HepG2 (cell line): ENCODE measurements around the gene FMNL1. TPM values are rescaled to one million over a fixed set of nuclear protein-coding genes. Genes with fewer than 3 reads are reported as not detected.

Source experiments
- ATAC-seq: fragments of 200-7000 bp; cut with Tn5 transposase; 3 replicates; pipeline ENCODE4 v1.9.1; 2020; ENCODE audit warnings: mild to moderate bottlenecking, moderate library complexity
- BruUV-seq: library from RNA; stranded (reverse); fragments of 400-500 nt; replicated peaks from 2 replicates; lab custom pipeline; 2021; lab: Mats Ljungman, UMichigan
- CTCF ChIA-PET: fragments of 300-600 bp; formaldehyde crosslinking; extraction: SDS; loops from one replicate; lab custom pipeline; 2021; ENCODE audit warnings: low total read pairs, inconsistent platforms, low intra/inter-chr PET ratio; lab: Yijun Ruan, JAX
- POLR2A ChIA-PET: fragments of 350-600 bp; sonication (Branson Sonifier 250); formaldehyde crosslinking; loops from one replicate; lab custom pipeline; 2020; ENCODE audit warnings: antibody characterized with exemption, inconsistent platforms; lab: Yijun Ruan, JAX
- DNase-seq: peaks from one replicate; pipeline ENCODE4 v3.0.0-alpha.2; 2015; ENCODE audit warnings: low spot score
- FAIRE-seq: peaks from 3 replicates; lab custom pipeline; 2011; peaks lifted over from hg19 to GRCh38; lab: Jason Lieb, UNC
- H2AFZ ChIP-seq: one replicate; pipeline ENCODE4 v1.6.1; 2011; ENCODE audit warnings: low read length, inconsistent platforms
- H3K27ac ChIP-seq: fragments of 300-600 bp; 3 replicates; pipeline ENCODE4 v1.8.0; 2011; ENCODE audit warnings: mixed run types, mild to moderate bottlenecking, mixed read lengths, low read length, inconsistent platforms; ENCODE audit not compliant: insufficient read depth; ENCODE audit errors: extremely low read length
- H3K27me3 ChIP-seq, 2 experiments: fragments of 200-600 bp in 1 of 2; 2 replicates in 1 of 2; 3 replicates in 1 of 2; pipeline versions ENCODE4 v1.6.0 to v1.8.0; 2011; ENCODE audit warnings: low read length in 2 of 2, mild to moderate bottlenecking in 2 of 2, moderate library complexity in 2 of 2, inconsistent platforms in 1 of 2; ENCODE audit not compliant: insufficient read depth in 2 of 2, control insufficient read depth in 1 of 2
- H3K36me3 ChIP-seq, 2 experiments: fragments of 200-600 bp in 1 of 2; replicated peaks in 1 of 2; 2 replicates in 1 of 2; 3 replicates in 1 of 2; pipeline versions ENCODE4 v1.5.1 to v1.8.0; 2011; ENCODE audit warnings: low read length in 2 of 2, inconsistent platforms in 1 of 2; ENCODE audit not compliant: insufficient read depth in 2 of 2, control insufficient read depth in 1 of 2
- H3K4me1 ChIP-seq: 2 replicates; pipeline ENCODE4 v1.5.1; 2012; ENCODE audit warnings: low read length, inconsistent platforms; ENCODE audit not compliant: insufficient read depth
- H3K4me2 ChIP-seq: 2 replicates; pipeline ENCODE4 v1.6.0; 2011; ENCODE audit warnings: low read depth, low read length, inconsistent platforms
- H3K4me3 ChIP-seq, 3 experiments: fragments of 200-600 bp in 1 of 3; sonication (generic), shearing (Covaris generic) in 1 of 3; replicated peaks in 1 of 3; 2 replicates each; pipeline ENCODE4 v1.5.1; 2011 to 2016; ENCODE audit warnings: low read length in 3 of 3, inconsistent platforms in 2 of 3, low read depth in 2 of 3, mild to moderate bottlenecking in 2 of 3, control low read depth in 1 of 3, mixed read lengths in 1 of 3; ENCODE audit not compliant: insufficient read depth in 1 of 3
- H3K79me2 ChIP-seq: one replicate; pipeline ENCODE4 v1.6.1; 2011; ENCODE audit warnings: low read length, inconsistent platforms; ENCODE audit not compliant: insufficient read depth
- H3K9ac ChIP-seq: 2 replicates; pipeline ENCODE4 v1.6.0; 2011; ENCODE audit warnings: mild to moderate bottlenecking, low read depth, low read length, inconsistent platforms; ENCODE audit not compliant: insufficient read depth
- H3K9me3 ChIP-seq: 2 replicates; pipeline ENCODE4 v1.5.1; 2012; ENCODE audit warnings: mild to moderate bottlenecking, low read length
- H4K20me1 ChIP-seq: 2 replicates; pipeline ENCODE4 v1.6.0; 2011; ENCODE audit warnings: inconsistent platforms, mild to moderate bottlenecking, low read length, moderate library complexity; ENCODE audit not compliant: insufficient read depth
- BRD4 ChIP-seq: sonication (generic); formaldehyde crosslinking; IDR thresholded peaks from 2 replicates; pipeline ENCODE4 v1.4.0; 2020; ENCODE audit warnings: missing genetic modification reagents
- NONO ChIP-seq, 2 experiments: fragments of 450-650 bp in 1 of 2; sonication (generic) in 1 of 2; formaldehyde crosslinking in 1 of 2; IDR thresholded peaks in 1 of 2; conservative IDR thresholded peaks in 1 of 2; 2 replicates each; pipeline versions ENCODE4 v1.6.1 to v1.8.0; 2017 to 2022; ENCODE audit warnings: mild to moderate bottlenecking in 1 of 2, missing genetic modification reagents in 1 of 2, moderate library complexity in 1 of 2
- NPAS2 ChIP-seq: sonication (generic); formaldehyde crosslinking; IDR thresholded peaks from 2 replicates; pipeline ENCODE4 v1.8.0; 2022; ENCODE audit warnings: mild to moderate bottlenecking, missing genetic modification reagents, borderline replicate concordance
- ZBTB20 ChIP-seq: sonication (generic); formaldehyde crosslinking; IDR thresholded peaks from 2 replicates; pipeline ENCODE4 v1.8.1; 2023; ENCODE audit warnings: missing genetic modification reagents, low read depth, mild to moderate bottlenecking, borderline replicate concordance
- ZNF75D ChIP-seq: sonication (generic); formaldehyde crosslinking; IDR thresholded peaks from 2 replicates; pipeline ENCODE4 v1.8.1; 2023; ENCODE audit warnings: missing genetic modification reagents, mild to moderate bottlenecking, borderline replicate concordance
- ZNF839 ChIP-seq: sonication (generic); formaldehyde crosslinking; IDR thresholded peaks from 2 replicates; pipeline ENCODE4 v1.4.0; 2020; ENCODE audit warnings: missing genetic modification reagents, mild to moderate bottlenecking, borderline replicate concordance
- ZNF850 ChIP-seq: sonication (generic); formaldehyde crosslinking; conservative IDR thresholded peaks from 2 replicates; pipeline ENCODE4 v1.9.0; 2021; ENCODE audit warnings: mild to moderate bottlenecking, missing genetic modification reagents
- WGBS: methylation state at CpG from one replicate; pipeline ENCODE4 v1.1.6; 2017; ENCODE audit warnings: low lambda C conversion rate; 5-methylcytosine and 5-hydroxymethylcytosine counted together
- in situ Hi-C: cut with HindIII; loops from 2 replicates; pipeline ENCODE4 v1.10.0; 2017; ENCODE audit warnings: low pct_unique_long_range_greater_than_20kb; ENCODE audit not compliant: extremely low pct_ligation_motif_present
- intact Hi-C: fragments of 100-400 bp; cut with micrococcal nuclease; formaldehyde crosslinking; loops from one replicate; pipeline ENCODE4 v1.10.0; 2022; ENCODE audit not compliant: unreplicated experiment
- polyA plus RNA-seq, 8 experiments: library from polyadenylated mRNA; depleted of rRNA in 3 of 8; stranded (reverse) in 7 of 8; unstranded in 1 of 8; fragments of >200 nt; fragmentation: Illumina TruSeq in 4 of 8; extraction: Trizol in 4 of 8; gene quantifications; 2 replicates each; pipeline versions ENCODE4 v1.2.1 to v1.2.3, GENCODE V29; 2011 to 2016; ENCODE audit warnings: low read depth in 4 of 8, missing spikeins in 1 of 8, mixed read lengths in 1 of 8; ENCODE audit not compliant: insufficient read depth in 1 of 8
- total RNA-seq, 5 experiments: library from RNA; depleted of rRNA; stranded (reverse); fragments of >200 nt; fragmentation: Illumina TruSeq; extraction: Trizol; gene quantifications; 2 replicates each; pipeline ENCODE4 v1.2.3, GENCODE V29; 2016; ENCODE audit warnings: low read depth in 1 of 5
- TF ChIP-seq, protein P1 (sequence below): sonication (generic); formaldehyde crosslinking; conservative IDR thresholded peaks from 2 replicates; pipeline ENCODE4 v1.8.1; 2023; ENCODE audit warnings: missing genetic modification reagents
- TF ChIP-seq, protein P2 (sequence below): sonication (generic); formaldehyde crosslinking; IDR thresholded peaks from 2 replicates; pipeline ENCODE4 v1.5.0; 2020; ENCODE audit warnings: missing genetic modification reagents

Gene FMNL1
- total and polyA plus RNA-seq, 2 of the 13 experiments (the other 11 are each of a cell fraction or from before 2014, with no cell fraction given), result 0.53 to 0.70 TPM

GRCh38 chr17:45190503-45191255, 31.0 kb upstream of the FMNL1 start:
- BruUV-seq, result no TSS peak
- intact Hi-C loops, result no loop called here
- Histone ChIP-seq H3K27ac (no peak overlapping the region), H2AFZ (peak overlapping the region; percentile 79), H3K4me1 (peaks cover 52% of the 10 kb centered on the region), H3K4me3 (0 out of 6 replicates have a peak overlapping the region, but pooled peaks of 1 of the 3 experiments have one; percentile 11), H3K9me3 (no peaks in the 10 kb centered on the region), H3K36me3 (no peaks in the 10 kb centered on the region), H3K9ac (no peak overlapping the region), H3K79me2 (no peaks in the 10 kb centered on the region), H4K20me1 (no peaks in the 10 kb centered on the region), H3K27me3 (no peaks in the 10 kb centered on the region), H3K4me2 (peak overlapping the region; percentile 50)
- DNase-seq (no peak), FAIRE-seq (peak; percentile 72), ATAC-seq (peak; percentile 29)
- no peak for TF ChIP-seq ZNF839 (CRISPR knock-in tag)
- TF ChIP-seq, protein P1, sequence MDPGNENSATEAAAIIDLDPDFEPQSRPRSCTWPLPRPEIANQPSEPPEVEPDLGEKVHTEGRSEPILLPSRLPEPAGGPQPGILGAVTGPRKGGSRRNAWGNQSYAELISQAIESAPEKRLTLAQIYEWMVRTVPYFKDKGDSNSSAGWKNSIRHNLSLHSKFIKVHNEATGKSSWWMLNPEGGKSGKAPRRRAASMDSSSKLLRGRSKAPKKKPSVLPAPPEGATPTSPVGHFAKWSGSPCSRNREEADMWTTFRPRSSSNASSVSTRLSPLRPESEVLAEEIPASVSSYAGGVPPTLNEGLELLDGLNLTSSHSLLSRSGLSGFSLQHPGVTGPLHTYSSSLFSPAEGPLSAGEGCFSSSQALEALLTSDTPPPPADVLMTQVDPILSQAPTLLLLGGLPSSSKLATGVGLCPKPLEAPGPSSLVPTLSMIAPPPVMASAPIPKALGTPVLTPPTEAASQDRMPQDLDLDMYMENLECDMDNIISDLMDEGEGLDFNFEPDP (CRISPR knock-in tag), result 0 out of 2 replicates have a peak, but pooled peaks have one; percentile 64
- TF ChIP-seq ZBTB20 (CRISPR knock-in tag), result no peak
- no peak for TF ChIP-seq NONO (IDR thresholded peaks at IDR 0.05)
- TF ChIP-seq NONO (CRISPR knock-in tag; conservative IDR thresholded peaks at IDR 0.05), result 0 out of 2 replicates have a peak, but pooled peaks have one; percentile 8
- no peak for TF ChIP-seq ZNF75D (CRISPR knock-in tag)
- no peak for TF ChIP-seq BRD4 (CRISPR knock-in tag)
- peak; percentile 72; the same call in 1 of the 2 replicates for TF ChIP-seq ZNF850 (CRISPR knock-in tag)
- TF ChIP-seq, protein P2, sequence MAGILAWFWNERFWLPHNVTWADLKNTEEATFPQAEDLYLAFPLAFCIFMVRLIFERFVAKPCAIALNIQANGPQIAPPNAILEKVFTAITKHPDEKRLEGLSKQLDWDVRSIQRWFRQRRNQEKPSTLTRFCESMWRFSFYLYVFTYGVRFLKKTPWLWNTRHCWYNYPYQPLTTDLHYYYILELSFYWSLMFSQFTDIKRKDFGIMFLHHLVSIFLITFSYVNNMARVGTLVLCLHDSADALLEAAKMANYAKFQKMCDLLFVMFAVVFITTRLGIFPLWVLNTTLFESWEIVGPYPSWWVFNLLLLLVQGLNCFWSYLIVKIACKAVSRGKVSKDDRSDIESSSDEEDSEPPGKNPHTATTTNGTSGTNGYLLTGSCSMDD (CRISPR knock-in tag), result no peak
- no peak for TF ChIP-seq NPAS2
- in situ Hi-C loops, result no loop called here
- WGBS, result 32% methylated on average over 11 of the region's 11 CpGs
- ChIA-PET POLR2A (interaction anchor here (0.8 to 6.1 kb wide), 7 partner anchors 8 to 55 kb away, joined by 3 to 69 read pairs (median 7); partner anchors contain the start of genes ACBD4, HEXIM1 and HEXIM2), CTCF (no interaction called here)
